ENCODE results near the gene POGLUT2.
"Not testable (repeated sequence)": the region's sequence is repeated elsewhere in the genome, so short reads cannot be mapped to it uniquely, and the experiment has no call there.

The POGLUT2 gene

GRCh38 chr13:102805680-102806079, 6.9 kb upstream of the POGLUT2 start:
- no peak for DNase-seq

DNA sequence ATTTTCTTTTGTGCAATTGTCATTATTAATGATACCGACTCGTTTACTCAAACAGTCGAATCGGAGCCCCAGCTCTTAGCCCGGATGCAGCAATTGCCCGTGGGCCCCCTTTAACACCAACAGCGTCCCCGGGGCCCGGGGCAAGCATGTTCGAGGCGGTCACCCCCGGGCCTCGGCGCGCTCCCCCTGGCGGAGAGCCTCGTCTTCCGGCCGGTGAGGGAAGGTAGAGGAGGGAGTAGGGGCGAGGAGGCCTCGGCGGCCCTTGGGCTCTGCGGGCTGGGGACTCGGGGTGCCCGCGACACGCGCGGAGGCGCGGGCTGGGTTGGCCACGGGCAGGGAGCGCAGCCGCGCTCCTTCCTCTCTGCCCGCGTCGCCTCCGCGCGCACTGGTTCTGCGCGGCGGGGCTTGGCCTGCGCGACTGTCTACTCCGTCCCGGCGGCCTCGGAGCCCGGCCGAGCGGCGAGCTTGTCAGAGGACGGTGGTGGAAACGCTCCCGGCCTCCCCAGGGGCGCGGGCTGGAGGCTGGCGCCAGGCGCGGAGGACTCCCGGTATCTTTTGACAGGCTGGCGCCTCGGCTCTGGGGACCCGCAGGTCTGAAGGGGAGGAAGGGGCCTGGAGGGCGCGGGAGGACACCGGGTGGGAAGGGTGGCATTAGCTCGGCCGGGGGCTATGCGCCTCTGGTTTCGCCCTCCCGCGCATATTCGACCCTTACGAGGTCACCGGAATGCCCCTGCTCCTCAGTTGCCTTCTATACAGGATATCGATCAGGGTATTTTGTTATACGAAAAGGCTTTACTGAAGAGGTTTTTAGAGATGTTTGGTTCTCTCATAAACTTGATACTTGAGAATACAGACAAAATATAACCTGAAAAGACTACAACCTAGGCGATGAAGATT, 1.6 kb upstream of the POGLUT2 start:
- DNase-seq, result peak; percentile 87

- peak; percentile 24 for DNase-seq
Measured at GRCh38 chr13:102799426-102800144, 809 bp upstream of the POGLUT2 start.

- no peak for DNase-seq
Measured at GRCh38 chr13:102793611-102794355, 5.0 kb downstream of the POGLUT2 start.

DNA sequence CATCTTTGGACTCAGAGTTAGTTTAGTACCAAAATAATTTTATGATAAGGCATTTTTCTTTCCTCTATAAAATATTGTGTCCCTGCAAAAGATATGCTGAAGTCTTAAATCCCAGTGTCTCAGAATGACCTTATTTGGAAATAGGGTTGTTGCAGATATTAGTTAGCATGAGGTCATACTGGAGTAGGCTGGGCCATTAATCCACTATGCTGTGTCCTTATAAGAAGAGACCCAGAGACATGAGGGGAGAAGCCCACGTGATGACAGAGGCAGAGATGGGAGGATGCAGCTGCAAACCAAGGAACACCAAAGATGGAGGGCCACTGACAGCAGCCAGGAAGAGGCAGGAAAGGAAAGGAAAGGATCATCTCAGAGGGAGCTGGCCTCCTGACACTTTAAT, 6.4 kb downstream of the POGLUT2 start:
- no peak for DNase-seq

DNA sequence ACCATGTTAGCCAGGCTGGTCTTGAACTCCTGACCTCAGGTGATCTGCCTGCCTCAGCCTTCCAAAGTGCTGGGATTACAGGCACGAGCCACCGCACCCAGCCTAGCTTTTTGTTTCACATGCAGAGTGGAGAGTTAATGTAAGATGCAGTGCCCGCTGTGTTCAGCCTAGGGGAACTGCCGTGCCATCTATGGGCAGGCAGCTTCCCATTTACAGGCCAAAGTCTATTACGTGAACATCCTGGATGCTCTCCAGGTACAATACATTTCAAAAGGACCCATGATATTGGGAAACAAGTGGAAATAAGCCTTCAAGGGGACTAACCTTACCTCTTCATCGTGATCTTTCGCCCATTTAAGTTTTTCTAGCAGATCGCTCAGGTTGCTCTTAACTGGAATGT, 10.1 kb downstream of the POGLUT2 start:
- DNase-seq, result no peak

GRCh38 chr13:102784483-102784882, 14.3 kb downstream of the POGLUT2 start:
- no peak for DNase-seq

DNA sequence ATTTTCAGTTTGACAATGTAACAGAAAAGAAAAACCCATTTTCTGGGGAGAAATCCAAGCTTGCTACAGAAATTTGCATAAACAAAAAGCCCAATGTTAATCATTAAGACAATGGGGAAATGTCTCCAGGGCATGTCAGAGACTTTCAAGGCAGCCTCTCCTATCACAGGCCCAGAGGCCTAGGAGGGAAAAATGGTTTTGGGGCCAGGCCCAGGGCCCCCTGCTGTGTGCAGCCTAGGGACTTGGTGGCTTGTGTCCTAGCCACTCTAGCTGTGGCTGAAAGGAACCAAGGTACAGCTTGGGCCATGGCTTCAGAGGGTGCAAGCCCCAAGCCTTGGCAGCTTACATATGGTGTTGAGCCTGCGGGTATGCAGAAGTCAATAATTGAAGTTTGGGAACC, 17.2 kb downstream of the POGLUT2 start:
- no peak for DNase-seq

- not testable (repeated sequence) for DNase-seq
Measured at GRCh38 chr13:102780656-102781055, 18.1 kb downstream of the POGLUT2 start.

DNA sequence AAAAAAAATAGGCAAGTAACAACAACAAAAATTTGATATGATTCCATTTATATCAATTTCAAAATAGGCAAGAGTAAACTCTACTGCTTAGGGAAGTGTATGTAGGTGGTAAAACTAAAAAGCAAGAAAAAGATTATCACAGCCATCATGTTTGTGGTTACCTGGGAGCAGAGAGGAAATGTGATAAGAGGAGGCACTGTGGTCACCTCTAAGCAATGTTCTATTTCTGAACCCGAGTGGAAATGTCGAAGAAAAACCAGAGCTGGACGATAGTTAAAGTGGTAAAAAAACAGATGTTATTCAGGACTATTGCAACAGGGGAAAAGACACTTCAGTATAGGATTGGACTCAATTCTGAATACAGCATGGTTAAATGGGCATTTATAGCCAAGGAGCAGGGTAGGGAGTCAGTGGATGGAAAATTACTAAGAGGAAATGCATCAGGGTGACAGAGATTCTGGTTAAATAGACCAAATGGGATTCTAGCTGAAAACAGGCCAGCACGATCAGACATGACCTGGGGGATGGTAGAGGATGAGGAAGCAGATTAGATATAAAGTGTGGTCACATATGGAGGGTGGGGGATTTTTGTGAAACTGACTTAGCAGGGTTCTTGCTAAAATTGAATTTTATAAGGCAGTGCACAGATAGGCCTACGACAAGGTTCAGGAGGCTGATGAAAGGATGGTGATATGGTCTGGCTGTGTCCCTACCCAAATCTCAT, 19.2 kb downstream of the POGLUT2 start:
- DNase-seq, result no peak

DNA sequence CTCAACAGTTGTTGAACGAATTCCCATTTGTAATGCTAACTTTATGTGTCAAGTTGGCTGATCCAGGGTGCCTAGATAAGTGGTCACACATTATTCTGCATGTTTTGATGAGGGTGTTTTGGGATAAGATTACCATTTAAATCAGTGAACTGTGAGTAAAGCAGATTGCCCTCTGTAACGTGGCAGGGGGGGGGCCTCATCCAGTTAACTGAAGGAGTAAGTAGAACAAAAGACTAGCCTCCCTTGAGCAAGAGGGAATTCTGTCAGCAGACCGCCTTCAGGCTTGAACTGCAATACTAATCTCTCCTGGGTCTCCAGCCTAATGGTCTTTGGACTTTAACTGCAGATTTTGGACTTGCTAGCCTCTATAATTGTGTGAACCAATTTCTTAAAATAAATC, 21.0 kb downstream of the POGLUT2 start:
- DNase-seq, result no peak

DNA sequence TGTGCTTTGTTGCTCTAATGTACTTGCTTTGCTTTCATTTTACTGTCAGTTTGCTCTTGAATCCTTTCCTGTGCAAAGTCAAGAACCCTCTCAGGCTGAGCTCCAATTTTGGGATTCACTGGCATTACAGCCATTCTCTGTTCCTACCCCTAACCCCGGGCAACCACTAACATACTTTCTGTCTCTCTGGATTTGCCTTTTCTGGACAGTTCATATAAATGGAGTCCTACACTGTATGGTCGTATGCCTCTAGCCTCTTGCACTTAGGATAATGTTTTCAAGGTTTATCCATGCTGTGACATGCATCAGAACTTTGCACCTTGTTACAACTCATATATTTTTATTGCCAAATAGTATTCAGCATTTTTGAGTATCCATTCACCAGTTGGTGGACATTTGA, 22.5 kb downstream of the POGLUT2 start:
- no peak for DNase-seq

GRCh38 chr13:102774591-102775520, 23.9 kb downstream of the POGLUT2 start:
- no peak for DNase-seq

DNA sequence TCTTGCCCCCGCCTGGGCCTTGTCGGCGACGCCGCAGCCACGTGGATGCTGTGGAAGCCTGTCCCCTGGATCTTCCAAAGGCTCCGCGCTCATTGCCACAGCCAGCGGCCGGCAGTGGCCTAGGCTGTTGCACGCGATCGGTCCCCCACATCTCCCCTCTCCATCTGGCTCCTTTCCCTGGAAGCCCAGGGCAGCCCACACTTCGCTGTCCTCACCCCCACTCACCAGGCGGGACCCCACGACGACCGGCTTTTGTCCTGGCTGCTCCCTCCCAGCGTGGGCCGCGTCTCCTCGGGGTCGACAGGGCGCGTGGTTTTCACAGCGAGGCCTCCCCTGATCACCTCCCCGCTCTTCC, 24.6 kb downstream of the POGLUT2 start:
- no peak for DNase-seq

DNA sequence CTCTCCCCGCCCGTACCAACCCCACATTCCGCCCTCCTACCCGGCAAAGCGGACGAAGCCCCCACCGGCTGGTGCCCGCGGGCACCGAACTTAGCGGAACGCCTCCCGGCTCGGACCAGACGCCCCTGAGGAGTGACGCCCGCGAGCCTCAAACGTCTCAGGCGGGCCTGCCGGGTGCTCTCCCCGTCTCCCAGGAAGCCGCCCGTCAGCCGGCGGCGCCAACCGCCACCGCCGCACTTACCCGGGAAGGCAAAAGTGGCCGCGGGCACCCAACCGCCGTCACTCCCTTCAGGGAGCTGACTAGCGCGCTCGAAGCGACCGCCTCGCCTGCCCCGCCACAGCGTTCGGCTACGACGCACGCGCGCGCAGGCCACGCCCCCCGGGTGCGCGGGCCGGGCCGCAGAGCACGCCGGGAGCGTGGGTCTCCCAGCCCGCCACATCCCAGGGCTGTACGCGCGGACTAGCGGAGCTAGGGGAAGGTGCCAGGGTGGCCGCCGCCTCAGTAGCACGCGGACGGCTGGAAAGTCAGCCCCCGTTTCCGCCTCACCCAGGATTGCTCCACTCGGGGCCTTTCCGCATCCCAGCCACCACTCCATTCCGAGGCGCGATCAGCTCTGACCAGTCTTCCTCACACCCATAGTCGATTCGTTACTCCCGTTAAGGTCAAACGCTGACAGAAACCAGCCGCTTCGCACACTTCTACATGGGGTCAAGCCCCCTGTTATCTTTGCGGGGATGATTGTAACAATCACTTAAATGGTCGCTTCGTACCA, 25.1 kb downstream of the POGLUT2 start, which contains the start of gene TEX30:
TEX30 (minus strand) TSS at position 346 of the 773 bp plus-strand sequence. CDS start 3,760 bp downstream, outside the sequence.
- peak; percentile 94 for DNase-seq

GRCh38 chr13:102772042-102772425, 26.7 kb downstream of the POGLUT2 start:
- no peak for DNase-seq

- peak; percentile 6 for DNase-seq
Measured at GRCh38 chr13:102771298-102772041, 27.3 kb downstream of the POGLUT2 start.

DNA sequence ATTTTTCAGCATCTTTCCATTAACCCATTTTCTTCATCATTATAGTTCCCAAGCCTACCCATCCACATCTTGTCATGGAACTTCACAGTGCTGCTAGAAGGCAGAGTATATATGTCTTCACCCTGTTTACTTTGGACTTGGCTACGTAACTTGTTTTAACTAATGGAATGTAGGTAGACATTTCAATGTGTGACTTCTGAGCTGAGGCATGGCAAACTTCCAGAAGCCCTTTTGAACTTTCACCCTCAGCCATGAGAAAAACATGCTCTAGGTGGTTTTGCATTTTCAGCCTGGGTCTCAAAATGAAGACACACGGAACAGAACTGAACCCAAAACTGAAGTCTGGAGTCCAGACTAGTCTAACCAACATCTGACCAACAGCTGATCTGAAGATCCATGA, 28.3 kb downstream of the POGLUT2 start:
- no peak for DNase-seq

GRCh38 chr13:102769679-102770078, 29.1 kb downstream of the POGLUT2 start:
- DNase-seq, result no peak

- no peak for DNase-seq
Measured at GRCh38 chr13:102768909-102769308, 29.9 kb downstream of the POGLUT2 start.

Data from suppressor macrophage treated with lipopolysaccharide for 4 hours (primary cell).